ENCODE measurements around the gene MFSD6L. TPM values are rescaled to one million over a fixed set of nuclear protein-coding genes. Genes with fewer than 3 reads are reported as not detected.

Gene MFSD6L
- total RNA-seq, 1 experiment from 2014 or later: 2.1 TPM

GRCh38 chr17:8762012-8762411, 37.2 kb downstream of the MFSD6L start:
- Mint-ChIP-seq H3K27ac (no peak overlapping the region), H3K4me1 (peaks cover 4 to 5% of the 10 kb centered on the region in 2 experiments), H3K36me3 (ENCODE audit: insufficient read depth in 1 of 3, low read depth in 3 of 3) (no peaks in the 10 kb centered on the region), H3K27me3 (ENCODE audit: low read depth) (peaks cover 25% of the 10 kb centered on the region), H3K9me3 (peaks cover 3 to 5% of the 10 kb centered on the region in 2 experiments; a peak in 4 of 5 replicates), H3K4me3 (no peak overlapping the region)
- TF ChIP-seq CTCF (conservative IDR thresholded peaks at IDR 0.05): no peak
- no peak overlapping the region for H2BK5ac ChIP-seq (ENCODE audit: insufficient read length, low read length)
- H3T11ph ChIP-seq (ENCODE audit: low read length): no peak overlapping the region
- H3K14ac ChIP-seq (ENCODE audit: insufficient read depth, low read length): no peak overlapping the region
- no peak overlapping the region for H4K91ac ChIP-seq (ENCODE audit: insufficient read length, low read depth, low read length)
- no peaks in the 10 kb centered on the region for H3K79me1 ChIP-seq (ENCODE audit: insufficient read depth, low read depth, low read length, poor library complexity, severe bottlenecking)
- no peak overlapping the region for H3K56ac ChIP-seq (ENCODE audit: insufficient read length, low read depth, low read length)
- no peaks in the 10 kb centered on the region for H3K4me1 ChIP-seq (ENCODE audit: insufficient read depth, low read length)
- H2AK5ac ChIP-seq (ENCODE audit: insufficient read length, low read length): no peak overlapping the region
- no CpG with 5 or more reads among the region's 8 CpGs for WGBS (ENCODE audit: extremely low coverage, insufficient read length, low lambda C conversion rate)
- no peak overlapping the region for H3K9ac ChIP-seq (ENCODE audit: extremely low read depth, insufficient read length, low read length)
- no peaks in the 10 kb centered on the region for H3K27me3 ChIP-seq (ENCODE audit: insufficient read depth, low read length)
- H3K9me3 ChIP-seq (ENCODE audit: control insufficient read depth, low read depth, low read length): no peaks in the 10 kb centered on the region
- no peak for DNase-seq
- no peak overlapping the region for H3K18ac ChIP-seq (ENCODE audit: insufficient read length, low read depth, low read length)
- no peak overlapping the region for H4K8ac ChIP-seq (replicated peaks; ENCODE audit: insufficient read length, low read depth, low read length)
- H3K27ac ChIP-seq (ENCODE audit: insufficient read length, low read depth, low read length): no peak overlapping the region
- no peaks in the 10 kb centered on the region for H3K23me2 ChIP-seq (ENCODE audit: insufficient read length, low read depth, low read length, poor library complexity, severe bottlenecking)
- H4K20me1 ChIP-seq (ENCODE audit: control insufficient read depth, insufficient read depth, insufficient read length): no peaks in the 10 kb centered on the region
- no peak overlapping the region for H4K5ac ChIP-seq (ENCODE audit: insufficient read length, low read depth, low read length)
- H2BK20ac ChIP-seq (ENCODE audit: low read depth, low read length, poor library complexity, severe bottlenecking): no peak overlapping the region
- H2BK15ac ChIP-seq (ENCODE audit: low read depth, low read length): no peak overlapping the region
- no peak overlapping the region for H2BK12ac ChIP-seq (ENCODE audit: insufficient read length, low read depth, low read length)
- no peak overlapping the region for H2BK120ac ChIP-seq (ENCODE audit: low read depth, low read length, poor library complexity, severe bottlenecking)
- no peak overlapping the region for H3K4me2 ChIP-seq (ENCODE audit: insufficient read depth, insufficient read length, low read length)
- no peak overlapping the region for H3K23ac ChIP-seq (ENCODE audit: insufficient read length, low read depth, low read length)
- no peak overlapping the region for H2AFZ ChIP-seq (ENCODE audit: low read length)
- no peaks in the 10 kb centered on the region for H3K79me2 ChIP-seq (ENCODE audit: insufficient read depth, low read length)
- H3K4ac ChIP-seq (ENCODE audit: low read depth, low read length): no peak overlapping the region
